ENCODE measurements around the gene NUFIP2.
"Not testable (repeated sequence)": the region's sequence is repeated elsewhere in the genome, so short reads cannot be mapped to it uniquely, and the experiment has no call there.

NUFIP2 gene

GRCh38 chr17:29293890-29294579, at the start of gene NUFIP2:
TSS of gene NUFIP2 (minus strand) at chr17:29294148. CDS start at chr17:29294059, 89 bp downstream.
- peak; percentile 91 for DNase-seq (ENCODE audit: low read depth)

GRCh38 chr17:29342158-29342765, 48.3 kb upstream of the NUFIP2 start:
- DNase-seq (ENCODE audit: low read depth) = no peak

GRCh38 chr17:29341726-29342125, 47.8 kb upstream of the NUFIP2 start:
- DNase-seq (ENCODE audit: low read depth) = peak; percentile 25

- DNase-seq (ENCODE audit: low read depth) = not testable (repeated sequence)
Observed at GRCh38 chr17:29339016-29339415, 45.1 kb upstream of the NUFIP2 start.

- no peak for DNase-seq (ENCODE audit: low read depth)
Observed at GRCh38 chr17:29331708-29332085, 37.7 kb upstream of the NUFIP2 start.

- DNase-seq (ENCODE audit: low read depth) = no peak
Observed at GRCh38 chr17:29331075-29331707, 37.2 kb upstream of the NUFIP2 start.

GRCh38 chr17:29327412-29327811, 33.5 kb upstream of the NUFIP2 start:
- no peak for DNase-seq (ENCODE audit: low read depth)

GRCh38 chr17:29326023-29326813, 32.3 kb upstream of the NUFIP2 start:
- no peak for DNase-seq (ENCODE audit: low read depth)

- DNase-seq (ENCODE audit: low read depth) = no peak
Observed at GRCh38 chr17:29322363-29322762, 28.4 kb upstream of the NUFIP2 start.

- DNase-seq (ENCODE audit: low read depth) = no peak
Observed at GRCh38 chr17:29303386-29303785, 9.4 kb upstream of the NUFIP2 start.

GRCh38 chr17:29299031-29299430, 5.1 kb upstream of the NUFIP2 start:
- DNase-seq (ENCODE audit: low read depth) = no peak

GRCh38 chr17:29295420-29295819, 1.5 kb upstream of the NUFIP2 start:
- no peak for DNase-seq (ENCODE audit: low read depth)

GRCh38 chr17:29294580-29294900, 592 bp upstream of the NUFIP2 start:
- DNase-seq (ENCODE audit: low read depth) = no peak

- DNase-seq (ENCODE audit: low read depth) = no peak
Observed at GRCh38 chr17:29292992-29293889, 707 bp downstream of the NUFIP2 start.

GRCh38 chr17:29292071-29292991, 1.6 kb downstream of the NUFIP2 start:
- DNase-seq (ENCODE audit: low read depth) = no peak

GRCh38 chr17:29291163-29291752, 2.7 kb downstream of the NUFIP2 start:
- peak; percentile 40 for DNase-seq (ENCODE audit: low read depth)

GRCh38 chr17:29289852-29290251, 4.1 kb downstream of the NUFIP2 start:
- DNase-seq (ENCODE audit: low read depth) = no peak

- no peak for DNase-seq (ENCODE audit: low read depth)
Observed at GRCh38 chr17:29283961-29284360, 10.0 kb downstream of the NUFIP2 start.

- no peak for DNase-seq (ENCODE audit: low read depth)
Observed at GRCh38 chr17:29283496-29283895, 10.5 kb downstream of the NUFIP2 start.

- no peak for DNase-seq (ENCODE audit: low read depth)
Observed at GRCh38 chr17:29279397-29280070, 14.4 kb downstream of the NUFIP2 start.
